AG09319 (cell line): ENCODE results near the gene CATSPERE.
"Not testable (repeated sequence)": the region's sequence is repeated elsewhere in the genome, so short reads cannot be mapped to it uniquely, and the experiment has no call there.

Experiments used
- DNase-seq: peaks from one replicate; pipeline ENCODE4 v3.0.0-alpha.2; 2010; ENCODE audit warnings: low read depth; ENCODE audit errors: extremely low read depth
- CTCF ChIP-seq: IDR thresholded peaks from 2 replicates; pipeline ENCODE4 v1.5.1; 2011; ENCODE audit warnings: low read depth, mild to moderate bottlenecking, inconsistent platforms, low read length, moderate library complexity

Gene CATSPERE

GRCh38 chr1:244556263-244556662, 95.2 kb downstream of the CATSPERE start:
- no peak for TF ChIP-seq CTCF
- no peak for DNase-seq

- no peak for TF ChIP-seq CTCF
- no peak for DNase-seq
These were observed 96.5 kb downstream of the CATSPERE start for GRCh38 chr1:244557565-244557964.

- no peak for TF ChIP-seq CTCF
- DNase-seq: no peak
These were observed 98.5 kb downstream of the CATSPERE start for GRCh38 chr1:244559561-244559960.

DNA sequence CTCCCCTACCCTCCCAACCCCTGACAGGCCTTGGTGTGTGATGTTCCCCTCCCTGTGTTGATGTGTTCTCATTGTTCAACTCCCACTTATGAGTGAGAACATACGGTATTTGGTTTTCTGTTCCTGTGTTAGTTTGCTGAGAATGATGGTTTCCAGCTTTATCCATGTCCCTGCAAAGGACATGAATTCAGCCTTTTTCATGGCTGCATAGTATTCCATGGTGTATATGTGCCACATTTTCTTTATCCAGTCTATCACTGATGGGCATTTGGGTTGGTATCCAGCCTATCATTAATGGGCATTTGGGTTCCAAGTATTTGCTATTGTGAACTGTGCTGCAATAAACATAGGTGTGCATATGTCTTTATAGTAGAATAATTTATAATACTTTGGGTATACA, 101.8 kb downstream of the CATSPERE start:
- not testable (repeated sequence) for DNase-seq

- no peak for TF ChIP-seq CTCF
- DNase-seq: no peak
These were observed 112.7 kb downstream of the CATSPERE start for GRCh38 chr1:244573768-244574167.

DNA sequence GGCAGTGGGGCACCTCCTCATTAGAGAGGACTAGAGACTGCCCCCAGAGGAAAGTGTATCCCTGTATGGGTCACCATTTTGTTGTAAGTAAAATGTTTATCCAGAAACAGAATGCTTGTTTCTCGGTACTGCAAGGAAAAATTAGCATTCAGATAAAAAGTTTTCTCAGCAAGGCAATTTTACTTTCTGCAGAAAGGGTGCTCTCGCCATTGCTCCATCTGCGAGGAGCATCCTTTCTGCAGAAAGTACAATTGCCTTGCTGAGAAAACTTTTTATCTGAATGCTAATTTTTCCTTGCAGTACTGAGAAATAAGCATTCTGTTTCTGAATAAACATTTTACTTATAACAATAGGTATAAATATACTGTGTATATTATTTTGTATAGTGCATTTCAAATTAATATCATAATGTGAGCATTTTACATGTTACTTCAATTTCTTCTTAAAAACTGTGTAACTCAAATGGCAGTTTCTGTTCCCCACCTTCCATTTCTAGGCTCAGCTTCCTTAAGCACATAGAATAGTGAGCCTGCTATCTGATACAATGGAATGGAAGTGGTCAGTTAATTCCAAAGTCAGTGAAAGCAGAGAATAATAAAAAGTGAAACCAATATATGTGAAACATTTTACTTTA, 115.3 kb downstream of the CATSPERE start:
- no peak for DNase-seq
- TF ChIP-seq CTCF: no peak

DNA sequence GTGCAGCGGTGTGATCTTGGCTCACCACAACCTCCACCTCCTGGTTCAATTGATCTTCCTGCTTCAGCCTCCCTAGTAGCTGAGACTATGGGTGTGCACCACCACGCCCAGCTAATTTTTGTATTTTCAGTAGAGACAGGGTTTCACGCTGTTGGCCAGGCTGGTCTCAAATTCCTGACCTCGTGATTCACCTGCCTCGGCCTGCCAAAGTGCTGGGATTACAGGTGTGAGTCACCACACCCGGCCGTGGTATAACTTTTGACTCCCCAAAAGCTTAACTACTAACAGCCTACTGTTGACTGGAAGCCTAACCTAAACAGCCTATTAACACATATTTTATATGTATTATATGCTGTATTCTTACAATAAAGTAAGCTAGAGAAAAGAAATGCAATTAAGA, 117.1 kb downstream of the CATSPERE start:
- not testable (repeated sequence) for DNase-seq

DNA sequence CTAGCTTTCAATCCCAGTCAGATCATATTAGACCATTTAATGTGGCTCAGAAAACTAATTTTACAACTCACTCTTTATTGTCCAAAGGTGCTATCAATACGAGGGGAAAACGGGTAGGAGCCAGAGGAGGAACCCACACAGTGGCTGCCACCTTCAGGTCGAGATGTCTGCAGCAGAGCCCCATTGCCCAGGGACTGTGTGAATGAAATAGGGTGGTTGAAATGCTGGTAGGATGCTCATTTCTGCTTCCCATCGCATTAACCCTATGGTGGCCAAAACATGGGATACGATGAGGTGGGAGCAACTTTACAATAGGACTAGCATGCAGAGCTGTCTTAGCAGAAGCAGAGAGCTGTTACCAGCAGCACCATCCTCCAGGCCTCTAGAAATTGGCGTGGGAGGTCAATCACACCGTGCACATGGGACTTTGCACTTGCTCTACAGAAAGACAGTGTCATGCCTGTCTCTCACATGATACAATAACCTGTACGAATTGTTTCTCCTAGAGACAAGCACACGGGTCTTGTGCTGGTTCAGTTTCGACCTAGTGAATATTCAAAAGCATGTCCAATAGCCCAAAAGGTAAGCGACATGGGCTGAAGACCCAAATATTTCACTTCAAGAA, 122.4 kb downstream of the CATSPERE start:
- TF ChIP-seq CTCF: no peak

More for the DNA sequence above, 122.4 kb downstream of the CATSPERE start:
- no peak for DNase-seq
